T-helper 22 cell (primary cell): ENCODE measurements around the gene DSCAML1.
"Not testable (repeated sequence)": the region's sequence is repeated elsewhere in the genome, so short reads cannot be mapped to it uniquely, and the experiment has no call there.

Experiments
- DNase-seq: peaks from one replicate; pipeline ENCODE4 v3.0.0-alpha.2; 2020; ENCODE audit warnings: low read depth

DSCAML1 gene

GRCh38 chr11:117792992-117793391 lies 4.0 kb downstream of the DSCAML1 start:
- no peak for DNase-seq

GRCh38 chr11:117792241-117792640 lies 4.8 kb downstream of the DSCAML1 start:
- no peak for DNase-seq

DNA sequence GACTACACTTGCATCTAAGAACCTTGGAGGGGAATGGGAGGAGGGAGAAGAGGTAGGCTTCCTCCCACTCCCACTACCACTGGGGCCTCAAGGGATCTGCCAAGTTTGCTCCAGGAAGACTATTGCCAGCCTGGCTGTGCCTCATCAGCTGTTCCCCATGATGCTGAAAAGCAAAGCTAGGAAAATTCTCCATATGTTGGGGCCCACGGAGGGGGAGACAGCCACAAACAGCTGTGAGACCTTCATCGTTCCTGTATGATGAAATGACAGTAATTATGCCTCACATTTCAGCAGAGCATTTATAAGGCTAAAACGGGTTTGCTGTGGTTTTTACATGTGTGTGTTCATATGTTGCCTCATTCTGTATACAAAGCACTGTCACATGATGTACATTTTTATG lies 6.7 kb downstream of the DSCAML1 start:
- DNase-seq, result no peak

GRCh38 chr11:117789241-117789640 lies 7.8 kb downstream of the DSCAML1 start:
- DNase-seq, result no peak

GRCh38 chr11:117786135-117786870 lies 10.7 kb downstream of the DSCAML1 start:
- DNase-seq, result no peak

GRCh38 chr11:117782101-117782500 lies 14.9 kb downstream of the DSCAML1 start:
- DNase-seq, result no peak

DNA sequence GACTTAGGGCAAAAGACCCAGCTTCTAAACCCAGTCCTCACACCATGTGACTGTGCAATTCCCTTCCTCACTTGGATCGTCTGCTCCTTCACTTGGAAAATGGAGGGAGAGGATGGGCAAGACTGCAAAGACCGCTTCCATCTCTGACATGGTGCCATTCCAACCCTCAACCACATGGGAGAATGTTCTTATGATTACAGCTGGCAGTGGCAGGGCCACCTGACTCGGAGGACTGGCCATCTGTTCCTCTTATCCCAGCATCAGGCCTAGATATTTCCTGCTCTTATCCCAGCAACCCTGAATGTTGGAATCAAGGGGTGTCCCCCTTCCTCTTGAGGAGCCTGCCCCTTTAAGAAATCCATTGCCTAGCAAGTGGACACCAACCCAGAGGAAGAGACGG lies 15.4 kb downstream of the DSCAML1 start:
- DNase-seq, result no peak

DNA sequence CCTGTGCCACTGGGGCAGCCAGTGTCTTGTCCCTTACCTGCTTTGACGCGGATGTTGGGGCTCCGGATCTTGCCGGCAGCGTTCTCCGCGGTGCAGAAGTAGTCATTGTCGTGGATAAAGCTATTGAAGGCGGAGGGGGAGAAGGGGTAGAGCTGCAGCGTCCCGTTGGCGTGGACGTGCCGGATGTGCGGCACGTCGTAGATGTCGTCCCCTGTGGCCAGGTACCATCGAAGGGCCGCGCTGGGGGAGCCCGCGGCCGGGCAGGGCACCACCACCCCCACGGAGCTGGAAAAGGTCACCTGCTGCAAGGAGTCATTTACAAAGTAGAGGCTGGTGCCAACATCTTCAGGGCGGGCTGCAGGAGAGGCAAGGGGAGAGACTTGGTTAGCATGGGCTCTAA lies 16.6 kb downstream of the DSCAML1 start:
- no peak for DNase-seq

DNA sequence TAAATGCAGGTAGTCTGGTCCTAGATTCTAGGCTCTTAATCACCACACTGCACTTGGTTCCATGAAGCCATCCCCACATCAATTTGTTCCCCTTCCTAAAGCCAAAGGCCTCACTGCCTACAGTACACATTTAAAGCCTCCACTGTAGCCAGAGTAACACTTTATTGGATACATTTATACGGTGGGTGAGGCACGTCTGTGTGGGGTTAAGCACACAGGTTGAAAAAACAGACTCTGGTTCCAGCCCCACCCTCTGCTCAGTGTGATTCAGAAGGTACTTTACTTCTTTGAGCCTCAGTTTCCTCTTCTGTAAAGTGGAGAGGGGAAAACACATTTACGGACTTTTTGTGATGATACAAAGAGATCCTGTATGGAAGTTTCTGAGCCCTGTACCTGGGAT lies 22.5 kb downstream of the DSCAML1 start:
- no peak for DNase-seq

DNA sequence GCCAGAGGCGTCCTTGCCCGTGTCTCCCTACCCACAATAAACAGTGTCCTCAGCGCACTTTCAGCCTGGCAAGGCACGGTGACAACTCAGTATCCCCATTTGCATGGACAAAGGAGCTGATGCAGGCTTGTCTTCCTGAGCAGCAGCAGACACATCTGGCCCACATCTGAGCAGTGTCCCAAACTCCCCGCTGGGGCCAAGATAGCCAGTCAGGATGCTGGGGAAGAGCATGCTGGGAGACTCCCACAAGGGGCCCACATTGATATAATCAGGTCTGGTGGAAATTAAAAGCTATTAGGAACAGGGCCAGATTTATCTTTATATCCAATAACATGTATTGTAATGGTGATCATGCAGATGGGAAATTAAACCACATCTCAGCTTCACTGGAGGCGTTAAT lies 24.7 kb downstream of the DSCAML1 start:
- DNase-seq, result no peak

DNA sequence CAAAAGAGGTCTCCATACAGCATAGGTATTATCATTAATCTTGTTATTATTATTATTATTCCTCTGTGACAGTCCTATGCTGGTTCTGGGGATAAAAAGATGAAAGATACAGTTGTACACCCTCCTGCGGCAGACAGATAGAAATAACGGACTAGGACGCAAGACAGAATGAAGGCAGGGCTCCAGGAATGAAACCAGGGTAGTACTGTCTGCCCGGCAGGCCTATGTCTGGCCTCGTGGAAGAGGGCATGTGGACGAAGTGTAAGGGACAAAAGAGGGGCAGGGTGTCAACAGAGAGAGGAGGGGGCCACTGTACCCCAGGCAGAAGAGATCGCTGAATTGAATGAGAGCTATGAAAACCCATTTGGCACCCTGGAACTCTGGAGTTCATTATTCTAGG lies 25.2 kb downstream of the DSCAML1 start:
- DNase-seq, result no peak

DNA sequence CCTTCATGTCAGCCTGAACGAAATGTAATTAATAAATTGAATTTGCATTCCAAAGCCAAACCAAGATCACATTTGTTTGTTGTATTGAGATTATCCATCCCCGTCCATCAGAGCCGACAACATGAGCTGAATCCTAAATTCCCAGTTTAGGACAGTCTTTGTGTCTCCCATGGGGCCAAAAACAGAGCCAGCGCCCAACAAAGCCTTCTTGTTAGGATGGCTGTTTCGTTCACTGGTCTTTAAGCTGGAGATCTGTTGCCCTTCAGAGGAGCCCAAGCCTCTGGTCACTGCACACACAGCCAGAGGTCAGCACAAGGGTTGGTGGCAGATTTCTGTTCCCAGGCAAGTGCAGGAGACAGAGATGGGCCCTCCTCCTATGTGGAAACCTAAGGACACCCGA lies 25.8 kb downstream of the DSCAML1 start:
- no peak for DNase-seq

DNA sequence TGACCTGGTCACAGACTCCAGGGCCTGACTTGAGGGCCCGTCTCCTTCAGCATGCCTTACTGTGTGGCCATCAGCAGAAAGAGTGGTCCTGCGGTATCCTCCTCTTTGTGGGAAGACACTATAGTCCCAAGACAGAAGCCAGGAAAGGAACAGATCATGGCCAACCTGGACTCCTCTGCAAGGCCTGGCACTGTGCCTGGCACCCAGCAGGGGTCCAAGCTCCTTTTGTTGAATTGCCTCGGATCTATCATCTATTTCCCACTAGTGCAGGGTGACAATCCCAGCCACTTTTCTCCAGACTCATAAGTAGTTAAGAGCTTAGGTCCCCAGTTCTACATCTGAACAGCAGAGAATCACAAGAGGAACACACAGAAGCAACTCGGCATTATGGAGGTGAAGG lies 27.0 kb downstream of the DSCAML1 start:
- no peak for DNase-seq

DNA sequence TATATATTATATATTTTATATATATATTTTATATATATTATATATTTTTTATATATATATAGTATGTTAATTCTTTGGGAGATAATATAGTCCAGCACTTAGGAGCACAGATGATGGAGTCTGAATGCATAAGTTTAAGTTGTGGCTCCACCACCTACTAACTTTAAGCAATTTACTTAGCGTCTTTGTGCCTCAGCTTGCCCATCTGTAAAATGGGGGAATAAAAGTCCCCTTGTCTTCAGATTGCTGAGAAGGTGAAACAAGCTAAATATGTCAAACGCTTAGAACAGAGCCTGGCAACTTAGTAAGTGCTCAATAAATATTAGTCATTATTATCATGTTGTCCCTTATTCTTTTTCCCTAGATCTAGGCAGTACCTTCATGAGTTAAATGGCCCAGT lies 27.5 kb downstream of the DSCAML1 start:
- no peak for DNase-seq

- DNase-seq, result no peak
Measured at GRCh38 chr11:117768506-117768905, 28.5 kb downstream of the DSCAML1 start.

GRCh38 chr11:117767071-117767470 lies 29.9 kb downstream of the DSCAML1 start:
- no peak for DNase-seq

GRCh38 chr11:117766576-117766975 lies 30.4 kb downstream of the DSCAML1 start:
- no peak for DNase-seq

GRCh38 chr11:117766026-117766425 lies 31.0 kb downstream of the DSCAML1 start:
- DNase-seq, result no peak

- no peak for DNase-seq
Measured at GRCh38 chr11:117765068-117765467, 31.9 kb downstream of the DSCAML1 start.

GRCh38 chr11:117763465-117763864 lies 33.6 kb downstream of the DSCAML1 start:
- not testable (repeated sequence) for DNase-seq

- no peak for DNase-seq
Measured at GRCh38 chr11:117761993-117762392, 35.0 kb downstream of the DSCAML1 start.

- DNase-seq, result no peak
Measured at GRCh38 chr11:117759305-117759704, 37.7 kb downstream of the DSCAML1 start.

- DNase-seq, result no peak
Measured at GRCh38 chr11:117754030-117754429, 43.0 kb downstream of the DSCAML1 start.

GRCh38 chr11:117752721-117753237 lies 44.2 kb downstream of the DSCAML1 start:
- no peak for DNase-seq
